GM21529 (cell line): ENCODE measurements around the gene CRADD.

Source experiments
- ATAC-seq: cut with Tn5 transposase; IDR thresholded peaks from one replicate; pipeline ENCODE4 v1.9.1; 2021; ENCODE audit not compliant: unreplicated experiment

Gene CRADD

GRCh38 chr12:93804392-93805179 is 127.4 kb downstream of the CRADD start:
- ATAC-seq, result no peak

DNA sequence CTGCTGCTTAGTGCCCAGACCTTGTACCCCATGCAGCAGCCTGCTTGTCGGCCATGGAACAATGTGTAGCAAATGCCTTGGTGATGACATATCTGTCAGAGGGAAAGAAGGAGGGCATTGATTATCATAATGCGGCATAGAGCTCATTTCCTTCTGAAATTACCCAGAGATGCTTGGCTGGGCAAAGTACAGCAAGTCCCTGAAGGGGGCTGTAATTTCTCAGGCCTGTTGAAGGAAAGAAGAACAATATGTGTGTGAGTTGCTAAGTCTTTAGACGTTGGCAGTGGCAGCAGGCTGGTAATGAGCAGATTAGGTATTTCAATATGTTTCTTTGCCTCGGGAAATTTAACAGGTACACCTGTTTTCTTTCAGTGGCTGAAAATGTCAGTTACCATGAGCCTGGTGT is 128.6 kb downstream of the CRADD start:
- ATAC-seq, result no peak

GRCh38 chr12:93807354-93807753 is 130.2 kb downstream of the CRADD start:
- ATAC-seq, result no peak

DNA sequence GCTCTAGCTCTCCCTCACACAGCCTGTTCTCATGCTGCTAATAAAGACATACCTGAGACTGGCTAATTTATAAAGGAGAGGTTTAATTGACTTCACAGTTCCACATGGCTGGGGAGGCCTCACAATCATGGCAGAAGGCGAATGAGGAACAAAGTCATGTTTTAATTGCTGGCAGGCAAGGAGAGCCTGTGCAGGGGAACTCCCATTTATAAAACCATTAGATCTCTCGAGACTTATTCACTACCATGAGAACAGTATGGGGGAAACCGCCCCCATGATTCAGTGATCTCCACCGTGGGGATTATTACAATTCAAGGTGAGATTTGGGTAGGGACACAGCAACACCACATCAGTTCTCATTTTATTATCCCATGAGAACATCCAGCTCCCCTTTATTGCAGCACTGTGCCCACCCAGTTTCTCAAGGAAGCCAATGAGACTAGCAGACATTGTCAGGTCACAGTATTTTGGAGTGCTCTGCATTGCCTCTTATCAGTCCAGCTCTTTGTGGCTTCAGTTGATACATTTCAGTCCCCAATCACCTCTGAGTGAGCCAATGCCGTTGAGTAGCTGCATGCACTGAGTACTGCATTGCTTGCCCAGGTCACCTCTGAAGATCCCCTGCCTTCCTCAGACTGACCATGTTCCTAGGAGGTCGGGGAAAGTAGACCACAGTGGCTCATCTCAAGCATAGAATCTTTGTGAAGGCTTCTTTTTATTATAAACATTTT is 131.2 kb downstream of the CRADD start:
- no peak for ATAC-seq

DNA sequence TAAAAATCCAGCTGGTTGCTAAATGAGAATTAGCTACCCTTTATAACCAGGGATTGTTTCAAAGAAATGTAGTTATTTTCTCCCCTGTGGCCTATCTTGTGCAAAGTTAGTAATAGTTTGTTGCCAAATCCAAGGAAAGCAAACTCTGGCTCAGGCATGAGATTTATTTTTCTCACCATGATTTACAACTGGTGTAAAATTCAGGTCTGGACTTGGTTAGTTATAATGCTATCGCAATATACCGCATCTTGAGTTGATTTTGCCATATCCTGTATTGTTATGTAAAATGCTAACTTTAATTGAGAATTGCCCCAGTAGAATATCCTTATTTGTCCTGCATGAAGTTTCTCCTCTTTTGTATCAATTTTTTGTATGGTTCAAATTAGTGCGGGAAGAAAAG is 135.5 kb downstream of the CRADD start:
- no peak for ATAC-seq

DNA sequence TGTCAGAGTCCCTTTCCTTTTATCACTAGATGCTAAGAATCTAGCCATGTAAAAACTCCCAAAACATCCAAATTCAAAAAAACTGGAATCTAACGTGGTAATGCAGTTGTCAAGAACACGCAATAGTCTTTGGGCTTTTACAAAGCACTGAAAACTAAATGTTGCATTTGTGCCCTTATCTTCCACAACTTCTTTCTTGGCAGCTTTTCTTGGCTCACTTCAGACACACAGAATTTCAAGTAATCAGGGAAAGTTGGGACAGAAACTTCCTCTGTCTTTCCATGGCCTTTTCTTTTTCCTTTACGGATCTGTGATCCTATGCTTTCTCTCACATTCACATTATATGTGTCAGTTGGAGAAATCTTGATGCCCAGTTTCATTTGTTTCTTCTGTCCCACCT is 136.0 kb downstream of the CRADD start:
- no peak for ATAC-seq

DNA sequence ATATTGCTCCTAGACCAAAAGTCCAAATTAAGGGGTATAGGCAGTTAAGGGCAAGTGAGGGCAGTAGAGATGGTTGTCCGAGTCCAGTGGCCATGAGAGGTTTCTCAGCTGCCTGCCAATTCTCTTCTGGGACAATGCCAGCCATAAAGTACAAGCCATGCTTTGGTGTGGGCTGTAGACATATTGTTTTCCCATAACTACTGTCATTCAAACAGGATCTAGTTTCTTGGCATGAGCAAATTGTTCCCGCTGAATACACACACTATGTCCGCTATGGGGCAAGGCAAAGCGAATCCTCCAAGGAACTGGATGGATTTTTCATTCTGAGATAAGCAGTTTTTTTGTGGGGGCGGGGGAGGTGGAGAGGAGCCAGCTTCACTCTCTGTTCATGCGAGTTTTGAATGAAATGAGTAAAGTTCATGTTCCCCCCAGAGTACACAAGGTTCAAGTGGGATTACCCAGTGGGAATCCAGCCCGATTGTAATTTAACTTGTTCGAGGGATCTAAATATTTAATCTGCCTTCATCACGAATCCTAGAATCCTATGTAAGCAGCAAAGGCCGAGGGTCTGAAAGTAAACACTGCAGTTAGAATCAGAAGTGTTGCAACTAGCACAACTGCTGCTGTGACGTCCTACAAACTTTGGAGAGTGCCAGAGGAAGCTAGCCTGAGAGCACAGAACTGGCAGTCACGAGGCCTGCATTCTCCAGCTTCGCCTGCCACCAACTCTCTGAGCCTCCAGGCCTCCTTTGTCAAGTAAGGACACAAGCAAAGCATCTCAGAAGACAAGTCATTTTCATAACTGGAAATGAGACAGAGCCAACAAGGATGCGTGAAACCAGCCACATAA is 137.0 kb downstream of the CRADD start:
- no peak for ATAC-seq

- ATAC-seq, result no peak
Observed at GRCh38 chr12:93818488-93819049, 141.4 kb downstream of the CRADD start.

DNA sequence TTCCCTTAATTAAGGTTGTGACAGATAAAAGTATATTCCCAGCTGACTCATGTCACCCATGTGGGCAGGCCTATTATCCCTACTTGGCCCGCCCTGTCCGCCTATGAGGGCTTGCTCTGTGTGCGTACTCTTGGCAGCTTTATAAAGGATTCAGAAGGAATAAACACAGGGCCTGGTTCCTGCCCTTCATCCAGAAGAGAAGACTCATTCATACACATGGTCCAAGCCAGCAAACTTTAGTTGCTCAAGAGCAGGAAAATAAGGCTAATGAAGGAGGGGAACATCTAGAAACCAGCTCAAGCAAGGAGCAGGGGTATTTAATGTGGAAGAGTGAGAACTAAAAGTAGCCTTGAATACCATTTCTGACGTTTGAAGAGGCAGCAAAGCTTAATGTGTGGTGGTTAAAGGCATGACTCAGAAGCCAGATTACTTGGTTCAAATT is 141.9 kb downstream of the CRADD start:
- no peak for ATAC-seq

DNA sequence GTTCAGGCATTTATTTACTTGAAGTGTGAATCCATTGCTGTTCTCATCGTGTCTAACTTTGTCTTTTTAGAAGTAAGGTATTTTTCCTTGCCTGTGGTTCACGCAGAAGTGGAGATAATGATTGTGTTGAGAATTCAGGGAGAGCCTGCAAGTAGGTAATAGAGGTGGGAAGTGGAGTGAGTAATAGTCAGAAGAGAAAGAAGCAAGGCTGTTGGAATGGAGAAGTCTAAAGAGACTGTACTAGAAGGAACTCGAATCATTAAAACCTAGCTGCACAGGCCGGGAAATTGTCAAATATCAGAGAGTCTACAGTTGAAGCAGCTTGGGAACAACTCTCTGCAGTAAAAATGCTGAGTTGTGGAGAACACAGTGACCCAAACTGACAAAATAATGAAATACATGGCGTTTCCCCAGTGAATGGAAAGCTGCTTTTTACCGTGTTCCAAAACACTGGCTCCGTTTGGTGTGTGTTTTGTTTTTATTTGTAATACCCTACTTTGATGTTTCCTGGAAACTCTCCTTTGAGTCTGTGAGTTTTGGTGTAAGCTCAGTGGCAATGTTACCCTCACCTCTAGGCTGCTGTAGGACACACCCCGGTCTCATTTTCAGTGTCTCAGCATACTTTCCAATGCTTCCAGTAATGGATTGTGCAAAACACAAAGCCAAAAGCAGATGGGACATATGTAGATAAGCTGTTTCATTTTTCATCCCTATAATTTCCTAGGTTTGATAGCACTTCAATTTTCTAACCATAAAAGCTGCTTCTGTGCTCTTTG is 146.6 kb downstream of the CRADD start:
- no peak for ATAC-seq

- no peak for ATAC-seq
Observed at GRCh38 chr12:93824514-93825500, 147.6 kb downstream of the CRADD start.

DNA sequence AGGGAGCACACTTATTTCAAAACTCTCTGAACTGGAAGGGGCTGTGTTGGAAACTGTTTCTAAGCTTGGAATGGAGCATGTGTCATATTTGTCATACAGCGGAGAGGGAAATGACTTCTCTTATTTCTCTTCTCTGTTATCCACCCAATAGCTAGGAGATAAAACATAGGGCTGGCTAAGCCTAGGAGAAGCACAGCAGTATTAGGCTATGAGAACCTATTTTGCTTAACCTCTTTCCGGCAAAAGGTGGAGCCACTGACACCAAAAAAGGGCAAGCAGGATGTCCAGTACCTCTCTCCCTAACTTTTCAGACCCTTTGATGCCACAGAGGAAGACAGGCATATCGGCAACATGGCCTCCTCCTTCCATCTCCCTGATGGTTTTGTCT is 148.3 kb downstream of the CRADD start:
- ATAC-seq, result no peak

DNA sequence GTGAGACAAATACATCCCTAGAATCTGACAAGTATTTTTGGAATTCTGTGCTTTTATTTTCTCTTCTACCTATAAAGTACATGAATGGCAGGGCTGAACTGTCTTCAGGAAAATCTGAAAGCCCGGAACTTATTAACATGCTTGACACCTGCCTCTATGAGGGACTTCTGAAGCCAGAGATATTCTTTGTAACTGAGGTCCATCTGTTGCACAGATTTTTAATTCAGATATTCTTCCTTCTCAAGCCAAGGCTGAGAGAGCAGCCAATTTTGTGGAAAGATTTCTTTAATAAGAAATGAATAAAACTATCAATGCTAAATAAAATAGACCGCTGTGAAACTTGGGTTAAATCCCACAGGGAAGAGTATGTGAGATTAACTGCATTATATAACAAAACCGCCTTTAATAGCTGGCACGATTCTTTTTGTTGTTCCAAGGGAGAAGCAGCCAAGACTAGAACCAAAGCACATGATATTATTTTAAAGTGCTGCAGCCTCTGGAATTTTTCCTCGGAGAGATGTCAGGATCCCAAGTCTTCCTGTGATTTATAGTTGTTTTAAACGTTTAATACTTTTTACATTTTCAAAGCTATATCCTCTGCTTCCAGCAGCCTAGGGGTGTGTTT is 148.9 kb downstream of the CRADD start:
- no peak for ATAC-seq

DNA sequence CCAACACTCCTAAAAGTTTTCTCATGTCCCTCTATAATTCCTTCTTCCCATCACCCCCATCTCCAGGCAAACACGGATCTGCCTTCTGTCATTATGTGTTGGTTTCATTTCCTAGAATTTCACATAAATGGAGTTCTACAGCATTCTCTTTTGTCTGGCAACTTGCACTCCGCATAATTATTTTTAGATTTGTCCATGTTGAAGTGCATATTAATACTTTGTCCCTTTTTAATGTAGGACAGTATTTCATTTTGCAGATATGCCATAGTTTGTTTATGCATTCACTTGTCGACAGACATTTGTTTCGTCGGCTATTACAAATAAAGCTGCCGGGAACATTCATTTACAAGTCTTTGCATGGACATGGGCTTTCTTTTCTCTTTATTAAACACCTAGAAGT is 150.0 kb downstream of the CRADD start:
- ATAC-seq, result no peak

GRCh38 chr12:93827669-93828068 is 150.5 kb downstream of the CRADD start:
- ATAC-seq, result no peak

GRCh38 chr12:93829016-93829415 is 151.8 kb downstream of the CRADD start:
- no peak for ATAC-seq

DNA sequence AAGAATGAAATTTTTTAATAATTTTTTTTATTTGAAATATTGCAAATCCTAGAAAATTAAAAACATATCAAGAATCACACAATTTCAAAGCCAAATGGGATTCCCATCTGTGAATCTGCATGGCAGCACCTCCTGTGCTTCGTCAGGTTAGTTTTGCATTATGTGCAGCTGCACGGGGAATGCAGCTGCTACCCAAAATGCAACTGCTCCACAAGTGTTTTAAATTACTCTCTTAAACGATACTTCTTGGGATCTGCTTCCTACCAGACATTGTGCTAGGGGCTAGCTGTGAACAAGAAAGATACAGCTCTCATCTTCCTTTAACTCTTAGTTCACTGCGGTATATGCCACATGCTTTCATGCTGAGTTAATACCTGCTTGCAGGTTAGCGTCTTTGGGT is 154.2 kb downstream of the CRADD start:
- ATAC-seq, result no peak

DNA sequence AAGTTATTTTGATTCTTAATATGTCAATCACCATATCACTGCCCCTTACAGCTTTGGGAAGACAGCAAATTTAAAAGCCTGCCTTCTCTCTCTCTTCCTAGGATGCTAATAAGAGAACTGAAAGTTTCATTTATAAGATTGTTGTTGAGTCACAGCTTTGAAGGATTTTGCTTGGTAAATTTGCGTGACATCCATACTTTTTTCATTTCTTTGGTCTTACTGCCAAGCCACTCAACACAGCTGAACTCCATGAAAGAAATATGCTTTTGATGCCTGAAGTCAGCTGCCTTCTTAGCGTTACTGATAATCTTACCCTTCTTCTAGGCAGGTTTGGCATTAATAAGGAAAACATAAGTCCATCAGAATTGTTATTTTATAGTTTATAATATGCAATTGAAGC is 155.0 kb downstream of the CRADD start:
- ATAC-seq, result no peak

DNA sequence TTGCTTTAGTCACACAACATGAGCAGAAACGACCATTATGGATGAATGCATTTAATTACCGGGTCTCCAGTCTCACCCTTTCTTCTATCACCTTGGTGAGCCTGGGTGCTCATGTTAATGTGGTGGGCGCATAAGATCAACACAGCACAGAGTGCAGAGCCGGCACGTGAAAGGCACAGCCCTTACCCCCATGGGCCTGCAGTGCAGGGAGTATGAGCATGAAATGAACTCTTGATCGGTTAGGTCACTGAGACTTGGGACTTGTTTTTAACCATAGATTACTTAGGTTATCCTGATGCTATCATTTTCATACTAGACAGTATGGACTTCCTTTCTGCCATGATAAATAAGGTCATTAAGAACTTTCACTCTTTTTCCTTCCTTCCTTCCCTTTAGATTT is 156.8 kb downstream of the CRADD start:
- no peak for ATAC-seq
